LNCAP (cell line): Measurements from ENCODE around the gene C1orf94.

Source experiments
- TF ChIP-seq, protein P1 (sequence below): fragments of 450-650 bp; IDR thresholded peaks from 2 replicates; pipeline ENCODE4 v1.5.1; 2017; ENCODE audit warnings: mild to moderate bottlenecking

Gene C1orf94

GRCh38 chr1:34190692-34191091, 14.0 kb downstream of the C1orf94 start:
- TF ChIP-seq, protein P1, sequence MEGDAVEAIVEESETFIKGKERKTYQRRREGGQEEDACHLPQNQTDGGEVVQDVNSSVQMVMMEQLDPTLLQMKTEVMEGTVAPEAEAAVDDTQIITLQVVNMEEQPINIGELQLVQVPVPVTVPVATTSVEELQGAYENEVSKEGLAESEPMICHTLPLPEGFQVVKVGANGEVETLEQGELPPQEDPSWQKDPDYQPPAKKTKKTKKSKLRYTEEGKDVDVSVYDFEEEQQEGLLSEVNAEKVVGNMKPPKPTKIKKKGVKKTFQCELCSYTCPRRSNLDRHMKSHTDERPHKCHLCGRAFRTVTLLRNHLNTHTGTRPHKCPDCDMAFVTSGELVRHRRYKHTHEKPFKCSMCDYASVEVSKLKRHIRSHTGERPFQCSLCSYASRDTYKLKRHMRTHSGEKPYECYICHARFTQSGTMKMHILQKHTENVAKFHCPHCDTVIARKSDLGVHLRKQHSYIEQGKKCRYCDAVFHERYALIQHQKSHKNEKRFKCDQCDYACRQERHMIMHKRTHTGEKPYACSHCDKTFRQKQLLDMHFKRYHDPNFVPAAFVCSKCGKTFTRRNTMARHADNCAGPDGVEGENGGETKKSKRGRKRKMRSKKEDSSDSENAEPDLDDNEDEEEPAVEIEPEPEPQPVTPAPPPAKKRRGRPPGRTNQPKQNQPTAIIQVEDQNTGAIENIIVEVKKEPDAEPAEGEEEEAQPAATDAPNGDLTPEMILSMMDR = no peak

DNA sequence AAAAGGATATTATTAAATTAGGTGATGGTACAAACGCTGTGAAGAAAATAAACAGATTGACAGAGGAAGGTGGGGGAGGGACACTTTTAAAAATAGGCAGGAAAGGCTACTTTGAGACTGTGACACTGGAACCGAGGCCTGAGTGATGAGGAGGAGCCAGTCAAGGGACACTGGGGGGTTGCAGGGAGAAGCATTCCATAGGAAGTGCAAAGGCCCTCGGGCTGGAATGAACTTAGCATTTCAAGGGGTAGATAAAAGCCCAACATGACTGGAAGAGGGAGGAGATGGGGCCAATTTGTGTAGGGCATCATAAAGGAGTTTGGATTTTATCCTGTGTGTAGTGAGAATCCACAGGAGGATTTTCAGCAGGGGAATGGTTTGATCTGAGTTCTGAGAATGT, 15.9 kb downstream of the C1orf94 start:
- TF ChIP-seq, protein P1 = no peak

DNA sequence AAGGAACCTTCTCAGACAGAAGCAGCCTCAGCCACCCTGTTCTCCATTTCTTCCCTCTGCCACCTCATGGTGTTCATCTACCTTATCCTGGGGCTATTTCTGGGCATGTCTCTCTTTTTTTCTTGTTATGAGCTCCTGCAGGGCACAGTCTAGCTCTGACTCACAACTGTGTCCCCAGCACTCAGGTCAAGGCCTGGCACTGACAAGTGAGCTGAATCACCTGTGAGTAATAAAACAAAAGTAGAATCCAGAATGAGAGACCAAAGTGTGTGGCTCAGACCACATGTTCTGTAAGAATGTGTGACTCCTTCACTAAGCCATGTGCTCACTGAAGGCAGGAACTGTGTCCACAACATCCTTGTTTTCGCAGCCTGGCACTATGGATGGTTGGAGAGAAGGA, 23.2 kb downstream of the C1orf94 start:
- TF ChIP-seq, protein P1 = no peak

GRCh38 chr1:34212673-34213072, 36.0 kb downstream of the C1orf94 start:
- TF ChIP-seq, protein P1 = no peak

GRCh38 chr1:34213956-34214355, 37.2 kb downstream of the C1orf94 start:
- TF ChIP-seq, protein P1 = no peak

GRCh38 chr1:34231441-34231840, 54.7 kb downstream of the C1orf94 start:
- TF ChIP-seq, protein P1 = no peak

DNA sequence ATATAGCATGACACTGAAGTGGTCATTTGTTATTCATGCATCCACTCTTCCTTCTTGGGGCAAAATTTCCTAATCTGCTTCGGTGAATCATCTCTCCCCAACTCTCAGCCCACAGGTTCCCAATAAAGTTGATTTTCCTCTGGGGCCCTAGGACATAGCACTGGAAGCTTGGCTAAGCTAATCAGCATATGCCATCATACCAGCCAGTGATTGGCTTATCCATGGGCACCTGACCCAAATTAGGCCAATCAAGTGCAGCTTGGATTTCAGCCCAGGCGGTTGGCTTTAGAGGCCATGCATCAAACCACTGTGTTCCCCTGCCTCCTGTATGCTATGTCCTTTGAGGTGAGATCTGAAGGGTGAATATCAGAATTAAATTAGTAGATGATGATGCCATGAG, 58.9 kb downstream of the C1orf94 start:
- TF ChIP-seq, protein P1 = no peak

GRCh38 chr1:34236089-34236488, 59.4 kb downstream of the C1orf94 start:
- TF ChIP-seq, protein P1 = no peak
